LNCaP clone FGC (cell line): ENCODE results near the gene ECPAS.
"Not testable (repeated sequence)": the region's sequence is repeated elsewhere in the genome, so short reads cannot be mapped to it uniquely, and the experiment has no call there.

Experiments
- DNase-seq: peaks from one replicate; pipeline ENCODE4 v3.0.0-alpha.2; 2011; ENCODE audit warnings: low read depth
- H3K4me3 ChIP-seq: 2 replicates; pipeline ENCODE4 v1.5.1; 2011; ENCODE audit warnings: mild to moderate bottlenecking, low read depth, low read length, control low read depth
- CTCF ChIP-seq: IDR thresholded peaks from 2 replicates; pipeline ENCODE4 v1.5.1; 2012; ENCODE audit warnings: mild to moderate bottlenecking; ENCODE audit not compliant: control insufficient read depth, insufficient read depth; ENCODE audit errors: extremely low read depth

ECPAS gene

GRCh38 chr9:111525056-111525977, 41.1 kb upstream of the ECPAS start, which contains the start of gene ZNF483:
Gene ZNF483 (plus strand): TSS chr9:111525179. CDS start chr9:111527396, 2,217 bp downstream.
- peak; percentile 68 for DNase-seq
- peak within 1 kb of the TSS; percentile 82 for H3K4me3 ChIP-seq
- TF ChIP-seq CTCF: no peak

GRCh38 chr9:111524731-111525055, 40.5 kb upstream of the ECPAS start:
- no peak for TF ChIP-seq CTCF
- no peak for DNase-seq
- peak overlapping the region; percentile 82 for H3K4me3 ChIP-seq

- TF ChIP-seq CTCF: no peak
- peak; percentile 40 for DNase-seq
- H3K4me3 ChIP-seq: no peak overlapping the region
Observed at GRCh38 chr9:111516061-111516465, 31.9 kb upstream of the ECPAS start.

GRCh38 chr9:111514967-111515366, 30.8 kb upstream of the ECPAS start:
- no peak for DNase-seq
- no peak overlapping the region for H3K4me3 ChIP-seq
- no peak for TF ChIP-seq CTCF

- not testable (repeated sequence) for H3K4me3 ChIP-seq, DNase-seq
Observed at GRCh38 chr9:111511581-111511980, 27.4 kb upstream of the ECPAS start.

- TF ChIP-seq CTCF: no peak
- H3K4me3 ChIP-seq: no peak overlapping the region
- no peak for DNase-seq
Observed at GRCh38 chr9:111502506-111502905, 18.3 kb upstream of the ECPAS start.

GRCh38 chr9:111501648-111502047, 17.5 kb upstream of the ECPAS start:
- no peak for DNase-seq
- no peak for TF ChIP-seq CTCF
- H3K4me3 ChIP-seq: no peak overlapping the region
